Hepatic stellate cell (primary cell): ENCODE results near the gene PLEKHH3.

ENCODE experiments used
- DNase-seq: peaks from one replicate; pipeline ENCODE4 v3.0.0; 2011; ENCODE audit warnings: low spot score

PLEKHH3 gene

GRCh38 chr17:42686520-42687128 is 9.8 kb upstream of the PLEKHH3 start:
- no peak for DNase-seq

DNA sequence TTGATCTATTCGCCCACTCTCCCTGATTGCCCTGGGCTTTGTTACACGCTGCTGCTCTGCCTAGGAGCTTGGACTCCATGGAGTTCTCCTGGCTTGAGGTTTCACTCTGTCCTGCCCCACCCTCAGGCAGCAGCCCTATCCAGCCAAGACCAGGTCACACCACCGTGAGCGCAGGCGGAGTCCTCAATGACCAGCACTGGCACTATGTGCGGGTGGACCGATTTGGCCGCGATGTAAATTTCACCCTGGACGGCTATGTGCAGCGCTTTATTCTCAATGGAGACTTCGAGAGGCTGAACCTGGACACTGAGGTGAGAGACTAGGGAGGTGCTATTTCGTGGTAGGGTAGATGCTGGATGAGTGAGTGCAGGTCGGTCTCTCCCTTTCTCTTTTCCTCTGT is 9.0 kb upstream of the PLEKHH3 start:
- DNase-seq, result no peak

GRCh38 chr17:42684929-42685556 is 8.2 kb upstream of the PLEKHH3 start:
- no peak for DNase-seq

GRCh38 chr17:42683407-42684034 is 6.7 kb upstream of the PLEKHH3 start:
- no peak for DNase-seq

DNA sequence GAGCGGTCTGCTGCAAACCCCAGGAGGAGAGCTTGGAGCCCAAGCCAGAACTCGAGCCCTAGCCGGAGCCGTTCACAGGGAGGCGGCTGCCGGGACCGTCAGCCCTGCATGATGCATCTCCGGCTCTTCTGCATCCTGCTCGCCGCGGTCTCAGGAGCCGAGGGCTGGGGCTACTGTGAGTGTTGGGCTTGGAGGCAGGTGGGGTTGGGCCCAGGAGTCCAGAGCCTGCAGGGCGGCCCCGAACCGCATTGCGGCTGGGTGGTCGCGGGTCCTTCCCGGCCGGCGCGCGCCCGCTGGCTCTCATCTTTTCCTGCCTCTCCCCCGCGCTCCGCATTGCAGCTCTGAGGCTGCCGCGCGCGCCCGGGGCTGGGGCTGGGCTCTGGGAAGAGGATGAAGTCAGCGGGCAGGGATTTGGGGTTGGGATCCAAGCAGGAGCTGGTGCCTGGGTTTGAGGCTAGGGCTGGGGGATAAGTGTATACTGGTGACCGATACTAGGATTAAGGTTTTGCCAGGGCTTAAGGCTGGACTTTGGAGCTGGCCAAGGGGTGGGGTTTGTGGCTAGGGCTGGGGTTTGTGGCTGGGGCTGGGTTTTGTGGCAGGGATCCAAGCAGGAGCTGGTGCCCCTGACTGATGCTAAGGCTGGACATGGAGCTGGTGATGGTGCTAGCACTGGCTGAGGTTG is 6.1 kb upstream of the PLEKHH3 start:
- peak; percentile 84 for DNase-seq

- DNase-seq, result peak; percentile 93
Observed at GRCh38 chr17:42681976-42682721, 5.4 kb upstream of the PLEKHH3 start, which contains the start of gene CNTNAP1. CNTNAP1 (plus strand) TSS chr17:42682531; CDS start chr17:42682830, 299 bp downstream.

DNA sequence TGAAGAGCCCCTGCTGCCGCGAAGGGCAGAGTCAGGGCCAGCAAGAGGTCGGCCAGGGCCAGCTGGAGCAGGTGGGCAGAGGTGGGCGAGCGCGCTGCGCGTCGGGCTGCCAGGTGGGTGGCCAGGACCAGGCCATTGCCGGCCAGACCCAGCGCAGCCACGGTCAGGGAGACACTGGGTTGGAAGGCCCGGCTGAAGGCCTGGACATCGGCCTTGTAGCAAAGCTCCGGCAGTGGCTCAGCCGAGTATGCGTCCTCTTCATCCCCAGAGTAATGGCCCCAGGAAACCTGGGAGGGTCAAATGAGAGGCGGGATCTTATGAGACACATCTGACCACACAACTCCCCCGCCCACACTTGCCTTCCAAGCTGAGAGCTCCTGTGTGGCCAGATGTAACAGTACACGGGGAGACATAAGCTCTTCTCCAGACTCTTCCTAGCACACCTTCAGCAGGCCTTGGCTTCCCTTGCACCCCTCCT is 3.6 kb upstream of the PLEKHH3 start:
- DNase-seq, result no peak

DNA sequence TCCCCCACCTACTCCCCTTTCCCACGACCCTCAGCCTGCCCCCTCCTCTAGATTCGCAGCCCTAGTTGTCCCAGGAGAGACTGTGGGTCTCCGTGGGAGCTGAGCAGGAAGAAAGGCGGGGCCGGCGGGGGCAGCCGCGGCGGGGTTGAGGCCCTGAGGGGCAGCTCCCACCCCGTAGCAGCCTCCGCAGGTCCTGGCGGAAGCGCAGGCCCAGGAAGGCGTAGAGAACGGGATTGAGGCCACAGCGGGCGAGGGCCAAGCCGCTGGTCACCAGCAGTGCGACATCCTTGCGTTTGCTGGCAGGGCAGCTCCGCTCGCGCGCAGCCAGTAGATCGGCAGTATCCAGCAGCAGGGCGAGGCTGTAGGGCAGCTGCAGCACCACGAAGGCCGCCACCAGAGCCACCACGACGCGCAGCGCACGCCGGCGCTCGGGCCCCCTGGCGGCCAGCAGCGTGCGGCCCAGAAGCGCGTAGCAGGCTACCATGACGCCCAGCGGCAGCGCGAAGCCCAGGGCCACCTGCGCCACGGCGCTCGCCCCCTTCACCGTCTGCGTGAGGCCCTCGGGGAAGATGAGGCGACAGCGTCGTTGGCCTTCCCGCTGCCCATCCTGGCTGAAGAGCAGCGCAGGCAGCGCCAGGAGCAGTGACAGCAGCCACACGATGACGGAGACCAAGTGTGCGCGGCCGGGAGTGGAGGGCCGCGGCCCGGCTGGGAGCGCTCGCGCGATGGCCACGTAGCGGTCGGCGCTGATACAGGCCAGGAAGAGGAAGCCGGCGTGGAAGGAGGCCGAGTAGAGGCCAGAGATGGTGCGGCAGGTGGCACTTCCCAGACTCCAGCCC is 2.9 kb upstream of the PLEKHH3 start:
- DNase-seq, result peak; percentile 88

- no peak for DNase-seq
Observed at GRCh38 chr17:42678951-42679491, 2.2 kb upstream of the PLEKHH3 start.

DNA sequence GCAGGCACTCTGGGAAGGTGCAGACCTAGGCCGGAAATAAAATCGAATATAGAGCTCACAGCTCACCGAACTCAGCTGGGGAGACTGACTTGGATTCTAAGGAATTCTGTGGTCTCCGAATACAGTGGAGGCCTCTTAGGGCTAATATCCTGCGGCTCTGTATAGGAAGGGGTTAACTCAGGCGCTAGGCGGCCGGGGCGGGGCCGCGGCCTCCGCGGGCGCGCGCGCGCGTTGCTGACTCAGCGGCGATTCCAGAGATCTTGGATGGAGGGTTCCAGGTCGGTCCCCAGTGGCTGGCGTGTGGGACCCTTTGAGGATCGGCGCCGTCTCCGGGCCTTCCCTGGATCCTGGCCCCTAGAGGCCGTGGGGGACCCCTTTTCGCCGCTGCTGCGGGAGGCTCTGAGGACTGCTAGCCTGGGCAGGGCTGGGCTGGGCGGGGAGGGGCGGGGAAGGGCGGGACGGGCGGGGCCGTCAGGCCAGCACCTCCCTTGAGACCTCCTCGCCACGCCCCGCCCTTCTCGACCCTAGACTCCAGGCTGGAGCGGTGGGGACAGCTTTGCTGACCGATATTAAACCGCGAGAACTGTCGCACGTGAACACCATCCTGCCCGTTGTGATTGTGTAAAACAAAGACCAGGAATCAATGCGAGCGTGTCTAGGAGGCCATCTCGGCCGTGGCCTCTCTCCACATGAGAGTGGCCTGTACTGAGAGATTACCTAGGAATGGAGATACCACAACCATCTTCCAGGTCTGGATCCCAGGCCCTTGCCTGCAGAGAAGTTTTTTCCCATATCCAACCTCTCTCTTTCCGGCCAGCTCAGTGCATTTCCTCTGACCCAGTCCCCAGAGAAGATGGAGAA is 1.4 kb upstream of the PLEKHH3 start:
- peak; percentile 90 for DNase-seq

GRCh38 chr17:42677012-42677857 is 441 bp upstream of the PLEKHH3 start:
- peak; percentile 100 for DNase-seq

GRCh38 chr17:42675965-42676423 is 800 bp downstream of the PLEKHH3 start:
- DNase-seq, result peak; percentile 73

- no peak for DNase-seq
Observed at GRCh38 chr17:42675348-42675964, 1.3 kb downstream of the PLEKHH3 start.

DNA sequence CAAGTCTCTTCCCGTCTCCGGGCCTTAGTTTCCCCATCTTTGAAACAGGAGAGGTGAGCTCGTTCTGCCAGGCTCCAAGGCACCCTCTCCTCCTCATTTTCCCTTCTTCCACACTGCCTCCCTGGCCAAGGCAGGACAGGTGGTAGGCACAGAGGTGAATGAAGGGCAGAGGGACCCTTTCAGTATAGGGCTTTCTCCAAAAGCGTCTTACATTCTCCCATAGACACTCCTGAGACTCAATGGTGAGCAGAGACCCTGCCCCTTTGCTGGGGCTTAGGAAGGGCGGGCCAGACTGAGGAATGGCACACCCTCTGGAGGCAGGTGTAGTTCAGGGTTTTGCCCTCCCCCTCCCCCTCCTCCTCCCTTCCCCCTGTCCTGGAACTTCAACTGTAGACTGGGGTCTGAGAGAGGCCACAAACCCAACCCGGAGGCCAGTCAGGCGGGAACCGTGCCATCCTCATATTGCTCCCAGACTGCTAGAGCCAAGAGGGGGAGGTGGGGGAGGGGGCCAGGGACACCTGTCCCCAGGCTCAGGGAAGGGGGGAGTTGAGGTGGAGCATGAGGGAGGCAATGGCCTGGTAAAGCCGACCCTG is 1.9 kb downstream of the PLEKHH3 start:
- DNase-seq, result no peak

DNA sequence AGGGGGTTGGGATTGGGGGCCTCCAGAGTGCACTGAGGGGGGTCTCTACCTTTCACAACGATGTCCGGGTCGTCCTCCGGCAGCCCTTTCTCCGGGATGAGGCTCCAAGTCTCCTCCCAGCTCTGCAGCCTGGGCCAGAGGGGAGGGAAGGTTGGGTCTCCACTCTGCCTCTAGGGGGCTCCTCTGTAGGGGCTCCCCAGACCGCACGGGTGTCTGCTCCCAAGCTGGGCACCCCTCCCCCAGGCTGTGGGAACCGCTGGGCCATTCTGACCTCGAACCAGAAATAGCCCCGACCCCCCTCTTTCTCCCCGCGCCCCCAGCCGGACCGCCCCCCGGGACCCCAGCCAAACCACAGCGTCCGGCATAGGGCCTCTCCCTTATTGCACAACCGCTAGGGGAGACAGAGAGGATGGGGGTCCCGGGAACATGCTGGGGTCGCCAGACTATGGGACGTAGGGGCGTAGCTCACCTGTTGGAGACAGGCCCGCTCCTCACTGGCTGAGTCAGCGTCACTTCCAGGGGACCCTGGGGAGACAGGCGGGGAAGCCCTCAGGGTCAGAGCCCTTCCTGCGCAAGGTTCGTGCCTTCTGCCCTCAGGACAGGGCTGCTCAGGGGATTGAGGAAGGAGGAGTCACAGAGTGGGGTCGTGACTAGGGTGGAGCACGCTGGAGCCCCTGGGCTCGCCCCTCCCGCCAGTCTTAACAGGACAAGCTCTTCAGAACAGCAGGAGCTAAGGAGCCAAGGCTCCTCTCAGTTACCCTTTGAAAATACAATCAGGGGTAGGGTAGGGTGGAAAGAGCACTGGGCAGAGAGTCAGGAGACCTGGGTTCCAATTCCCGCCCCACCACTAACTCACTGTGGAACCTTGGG is 2.7 kb downstream of the PLEKHH3 start:
- peak; percentile 92 for DNase-seq

DNA sequence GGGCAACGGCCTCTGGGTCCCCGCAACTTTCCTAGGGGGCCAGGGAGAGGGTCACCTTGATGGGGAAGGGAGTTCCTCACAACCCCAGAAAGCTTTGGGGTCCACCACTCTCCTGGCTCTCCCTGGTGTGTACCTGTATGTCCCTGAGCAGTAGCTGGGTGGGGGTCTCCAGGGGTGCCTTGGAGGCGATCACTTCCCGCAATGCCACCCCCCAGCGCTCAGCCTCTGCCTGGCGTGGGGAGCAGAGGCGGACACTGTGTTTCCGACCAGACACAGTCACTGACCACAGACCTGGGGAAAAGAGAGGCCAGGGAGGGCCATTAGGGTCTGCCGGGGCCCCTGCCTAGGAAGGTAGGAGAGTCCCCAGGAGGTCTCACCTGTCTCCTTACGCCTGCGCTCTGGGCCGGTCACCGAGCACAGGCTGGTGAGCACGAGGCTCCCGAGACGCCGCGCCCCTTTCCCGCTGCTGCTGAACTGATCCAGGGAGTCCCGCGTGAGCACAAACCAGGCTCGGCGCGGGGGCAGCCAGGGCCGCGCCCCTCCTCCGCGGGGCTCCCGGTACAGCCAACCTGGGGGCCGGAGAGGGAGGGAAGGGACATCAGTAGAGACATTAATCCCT is 3.4 kb downstream of the PLEKHH3 start:
- no peak for DNase-seq
